Activated CD8-positive, alpha-beta memory T cell treated with anti-CD3 and anti-CD28 coated beads, Interleukin-2, amount 50 U/mL, for 24 hours (primary cell): ENCODE measurements around the gene CXCL1.

Experiments
- DNase-seq: peaks from one replicate; pipeline ENCODE4 v3.0.0-alpha.2; 2020; ENCODE audit errors: extremely low read depth

Gene CXCL1

DNA sequence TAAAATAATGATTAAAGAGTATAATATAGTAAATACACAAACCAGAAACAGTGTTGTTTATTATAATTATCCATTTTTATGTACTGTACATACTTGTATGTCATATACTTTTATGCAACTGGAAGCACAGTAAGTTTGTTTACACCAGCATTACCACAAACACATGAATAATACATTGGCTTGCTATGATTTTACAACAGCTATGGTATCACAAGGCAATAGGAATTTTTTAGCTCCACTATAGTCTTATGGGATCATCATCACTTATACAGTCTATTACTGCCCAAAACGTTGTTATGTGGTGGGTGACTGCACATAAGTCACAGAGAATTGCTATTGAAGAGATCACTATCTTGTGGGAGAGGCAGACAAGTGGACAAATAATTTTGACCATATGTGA is 17.9 kb upstream of the CXCL1 start:
- no peak for DNase-seq

- DNase-seq, result no peak
These were observed 16.4 kb upstream of the CXCL1 start for GRCh38 chr4:73852771-73853170.

DNA sequence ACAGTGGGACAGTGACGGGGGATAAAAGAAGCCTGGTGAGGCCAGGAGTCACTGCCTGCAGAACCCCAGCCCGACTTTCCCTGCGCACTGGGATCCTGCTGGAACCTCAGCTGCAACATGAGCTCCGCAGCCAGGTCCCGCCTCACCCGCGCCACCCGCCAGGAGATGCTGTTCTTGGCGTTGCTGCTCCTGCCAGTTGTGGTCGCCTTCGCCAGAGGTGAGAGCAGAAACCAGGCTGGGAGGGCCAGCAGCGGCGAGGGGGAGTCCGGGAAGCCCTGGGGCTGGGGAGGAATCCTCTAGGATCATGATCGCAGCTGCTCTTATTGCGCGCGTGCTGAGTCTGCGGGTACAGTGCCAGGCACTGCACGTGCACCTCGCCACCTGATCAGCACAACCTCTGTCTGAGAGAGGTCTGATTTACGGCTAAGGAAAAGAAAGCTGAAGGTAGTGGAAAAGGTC is 15.9 kb upstream of the CXCL1 start, which contains the start of gene PF4V1:
TSS of gene PF4V1 (plus strand) at position 51 of the 459 bp plus-strand sequence. CDS start at position 118, 67 bp downstream.
- DNase-seq, result no peak

- DNase-seq, result no peak
These were observed 15.3 kb upstream of the CXCL1 start for GRCh38 chr4:73853718-73854473.

DNA sequence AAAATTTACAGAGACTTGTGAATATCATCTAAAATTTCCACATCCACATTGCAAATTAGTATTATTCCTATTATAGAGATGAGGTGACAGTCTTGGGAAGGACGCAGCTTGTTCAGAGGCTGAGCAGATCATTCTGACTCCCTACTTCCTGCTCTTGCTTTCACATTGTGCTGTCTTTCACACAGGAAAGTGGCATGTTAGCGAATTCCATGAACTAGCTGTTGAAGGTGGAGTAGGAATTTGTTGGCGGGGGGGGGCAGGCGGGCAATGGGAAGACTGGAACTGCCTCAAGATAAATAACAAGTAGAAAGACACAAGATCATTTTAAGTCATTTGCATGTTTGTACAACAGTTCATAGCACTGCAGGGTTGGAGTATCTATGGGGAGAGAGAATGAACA is 13.8 kb upstream of the CXCL1 start:
- no peak for DNase-seq

- DNase-seq, result no peak
These were observed 12.7 kb upstream of the CXCL1 start for GRCh38 chr4:73856518-73856917.

- DNase-seq, result no peak
These were observed 9.5 kb upstream of the CXCL1 start for GRCh38 chr4:73859614-73860088.

DNA sequence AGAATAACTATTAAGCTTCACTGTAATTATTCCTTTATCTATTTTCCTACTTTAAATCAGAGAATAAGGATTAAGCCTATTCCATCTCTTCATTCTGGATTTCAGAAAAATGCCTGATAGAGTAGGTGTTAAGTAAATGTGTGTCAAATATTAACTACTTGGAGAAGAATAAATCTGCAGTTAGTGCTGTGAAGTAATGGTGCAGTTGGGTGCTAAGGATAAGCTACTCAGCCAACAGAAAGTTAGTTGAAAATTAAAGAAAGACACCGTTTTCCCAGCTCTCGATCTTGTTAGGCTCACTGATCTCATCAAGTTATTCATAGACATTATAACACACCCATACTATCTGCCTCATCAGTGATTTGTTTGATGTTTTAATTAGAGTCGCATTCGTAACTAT is 9.0 kb upstream of the CXCL1 start:
- DNase-seq, result no peak

DNA sequence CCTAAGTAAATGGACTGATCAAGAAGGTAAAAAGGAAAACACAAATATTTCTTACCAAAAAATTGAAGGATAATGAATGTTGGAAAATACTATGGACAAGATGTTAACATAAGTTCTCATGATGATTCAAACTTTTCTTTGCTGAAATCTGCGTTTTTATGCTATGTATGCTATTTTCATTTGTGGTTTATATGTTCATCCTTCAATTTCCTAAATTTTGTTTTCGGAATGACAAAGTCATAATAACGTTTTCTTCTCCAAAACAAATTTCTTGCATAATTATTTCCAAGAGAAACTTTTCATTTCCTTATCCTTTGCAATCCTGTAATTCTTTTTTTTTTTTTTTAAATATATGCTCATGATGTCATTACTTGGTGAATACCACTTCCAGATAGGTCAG is 8.3 kb upstream of the CXCL1 start:
- DNase-seq, result no peak

DNA sequence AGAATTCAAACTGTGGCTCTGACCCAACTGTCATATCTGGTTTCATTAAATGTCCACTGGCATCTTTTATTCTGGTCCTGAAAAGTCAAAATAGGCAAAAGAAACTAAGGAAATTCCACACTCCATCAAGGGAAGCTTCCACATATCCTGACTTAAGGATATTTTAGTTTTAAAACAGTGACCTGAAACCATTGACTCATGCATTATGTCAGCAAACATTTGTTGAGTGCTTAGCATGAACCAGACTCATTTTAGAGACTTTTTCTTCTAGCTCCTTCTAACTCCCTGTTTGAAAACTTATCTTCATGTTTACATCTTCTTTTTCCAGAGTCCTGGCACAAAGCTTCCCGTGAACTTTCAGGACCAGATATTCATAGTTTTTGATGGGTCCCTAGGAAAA is 6.9 kb upstream of the CXCL1 start:
- DNase-seq, result no peak

GRCh38 chr4:73864365-73864764 is 4.8 kb upstream of the CXCL1 start:
- DNase-seq, result no peak

- DNase-seq, result no peak
These were observed 4.2 kb upstream of the CXCL1 start for GRCh38 chr4:73864961-73865360.

DNA sequence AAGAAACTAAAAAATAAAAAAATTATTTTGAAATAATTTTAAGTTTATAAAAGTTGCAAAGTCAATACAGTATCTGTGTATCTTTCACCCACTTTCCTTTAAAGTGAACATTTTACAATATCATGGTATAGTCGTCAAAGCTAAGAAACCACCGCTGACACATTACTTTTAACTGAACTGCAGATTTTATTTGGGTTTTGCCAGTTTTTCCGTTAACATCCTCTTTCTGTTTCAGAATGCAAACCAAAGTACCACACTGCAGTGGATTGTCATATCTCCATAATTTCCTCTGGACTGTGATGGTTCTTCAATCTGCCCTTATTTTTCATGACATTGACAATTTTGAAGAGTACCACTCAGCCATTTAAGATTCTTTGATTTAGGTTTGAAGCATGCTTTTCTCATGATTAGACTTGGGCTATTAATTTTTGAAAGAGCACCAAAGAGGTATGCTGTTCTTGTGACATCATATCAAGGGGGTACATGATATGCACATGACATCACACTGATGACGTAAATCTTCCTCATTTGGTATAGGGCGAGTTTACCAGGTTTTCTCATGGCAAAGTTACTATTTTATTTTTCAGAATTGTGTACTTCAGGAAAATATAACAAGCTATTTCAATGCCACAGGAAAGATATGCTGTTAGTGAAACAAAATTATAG is 3.6 kb upstream of the CXCL1 start:
- no peak for DNase-seq

DNA sequence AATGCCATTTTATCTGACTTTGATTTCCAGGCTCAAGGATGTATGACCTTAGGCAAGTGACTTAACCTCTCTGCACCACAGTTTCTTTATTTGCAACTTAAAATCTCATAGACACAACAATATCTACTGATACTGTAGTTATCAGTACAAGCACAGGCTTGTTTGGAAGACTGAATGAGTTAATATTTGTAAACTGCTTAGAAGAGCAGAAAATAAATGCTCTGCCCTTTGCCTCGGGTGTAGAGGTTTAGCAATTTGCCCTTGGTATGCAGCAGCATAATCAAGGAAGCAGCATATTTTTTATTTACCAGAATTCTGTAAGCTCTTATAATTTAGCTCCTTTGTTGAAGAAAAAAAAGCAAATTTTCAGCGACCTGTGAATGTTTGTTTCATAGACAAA is 2.9 kb upstream of the CXCL1 start:
- DNase-seq, result no peak

DNA sequence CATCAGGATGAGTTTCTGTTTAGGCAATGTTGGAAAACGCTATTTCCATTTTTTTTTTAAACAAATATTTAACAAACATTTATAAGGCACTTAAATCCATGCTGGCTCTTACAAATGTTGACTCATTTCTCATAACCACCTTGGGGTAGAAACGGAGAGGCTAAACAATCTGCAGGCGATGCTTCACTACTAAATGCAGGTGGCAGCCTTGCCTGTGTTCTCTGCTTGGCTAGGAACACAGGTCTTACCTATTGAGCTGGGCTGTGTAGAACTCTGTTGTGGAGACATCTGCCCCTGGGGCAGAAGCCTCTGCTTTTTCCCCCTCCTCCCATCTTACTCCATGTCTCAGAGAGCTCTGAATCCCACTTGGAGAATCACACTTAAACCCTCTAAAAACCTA is 1.4 kb upstream of the CXCL1 start:
- no peak for DNase-seq

GRCh38 chr4:73868206-73869129 is 725 bp upstream of the CXCL1 start:
- no peak for DNase-seq

- DNase-seq, result no peak
These were observed 1.1 kb downstream of the CXCL1 start for GRCh38 chr4:73870260-73870659.

DNA sequence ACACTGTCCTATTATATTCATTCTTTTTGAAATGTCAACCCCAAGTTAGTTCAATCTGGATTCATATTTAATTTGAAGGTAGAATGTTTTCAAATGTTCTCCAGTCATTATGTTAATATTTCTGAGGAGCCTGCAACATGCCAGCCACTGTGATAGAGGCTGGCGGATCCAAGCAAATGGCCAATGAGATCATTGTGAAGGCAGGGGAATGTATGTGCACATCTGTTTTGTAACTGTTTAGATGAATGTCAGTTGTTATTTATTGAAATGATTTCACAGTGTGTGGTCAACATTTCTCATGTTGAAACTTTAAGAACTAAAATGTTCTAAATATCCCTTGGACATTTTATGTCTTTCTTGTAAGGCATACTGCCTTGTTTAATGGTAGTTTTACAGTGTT is 1.6 kb downstream of the CXCL1 start:
- DNase-seq, result no peak

- DNase-seq, result no peak
These were observed 2.5 kb downstream of the CXCL1 start for GRCh38 chr4:73871511-73872310.

DNA sequence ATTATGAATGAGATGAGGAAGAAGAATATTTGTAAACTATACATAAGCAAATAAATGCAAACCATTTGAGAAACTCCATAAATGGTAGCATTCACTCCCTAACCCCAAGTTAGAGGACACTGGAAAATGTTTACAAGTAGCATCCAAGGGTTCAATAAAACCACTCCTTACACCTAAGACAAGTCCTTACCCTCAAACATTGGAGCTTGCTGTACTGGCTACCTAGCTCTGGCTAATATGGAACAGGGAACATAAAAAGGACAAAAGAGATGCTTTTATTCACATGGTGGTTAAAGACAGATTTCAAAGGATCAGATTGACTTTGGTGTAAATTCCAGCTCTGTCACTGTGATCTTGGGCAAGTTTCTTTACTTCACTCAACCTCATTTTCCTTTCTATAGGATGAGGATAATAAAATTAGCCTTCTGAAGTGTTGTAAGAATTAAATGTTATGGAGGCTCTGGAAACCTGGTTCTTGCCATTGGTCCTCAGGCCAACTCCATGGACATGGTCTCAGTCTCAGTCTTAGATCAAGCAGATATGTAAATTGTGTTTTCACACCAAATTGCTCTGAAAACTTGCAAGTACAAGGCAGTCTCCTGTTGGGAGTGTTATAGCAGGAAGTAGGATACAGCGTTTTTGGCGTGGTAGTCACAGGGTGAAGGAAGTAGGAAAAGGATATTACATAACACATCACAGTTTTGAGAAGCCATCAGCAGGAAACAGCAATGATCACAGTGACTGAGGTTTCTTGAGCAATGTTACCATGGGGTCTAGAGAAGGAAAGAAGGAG is 3.3 kb downstream of the CXCL1 start:
- DNase-seq, result no peak

- no peak for DNase-seq
These were observed 5.2 kb downstream of the CXCL1 start for GRCh38 chr4:73874386-73874785.
